ENCODE measurements around the gene FAM89A.

- TF ChIP-seq TAF1 (IDR thresholded peaks at IDR 0.05; ENCODE audit: borderline replicate concordance, insufficient read depth, low read length) (no peak), REST (IDR thresholded peaks at IDR 0.05; ENCODE audit: insufficient read depth in 1 of 2, low read depth in 2 of 2, low read length in 2 of 2) (no peak), POLR2AphosphoS5 (IDR thresholded peaks at IDR 0.05; ENCODE audit: low read depth, low read length) (no peak)
These were observed 12.7 kb upstream of the FAM89A start for GRCh38 chr1:231052777-231053176.

All from PFSK-1 (cell line).